GM12872 (cell line): ENCODE results near the gene TSPAN5.

ENCODE experiments used
- CTCF ChIP-seq: IDR thresholded peaks from 3 replicates; pipeline ENCODE4 v1.5.1; 2011; ENCODE audit warnings: low read depth, mild to moderate bottlenecking, low read length, moderate library complexity; ENCODE audit not compliant: insufficient read depth

Gene TSPAN5

GRCh38 chr4:98583265-98583664 lies 75.1 kb downstream of the TSPAN5 start:
- no peak for TF ChIP-seq CTCF

DNA sequence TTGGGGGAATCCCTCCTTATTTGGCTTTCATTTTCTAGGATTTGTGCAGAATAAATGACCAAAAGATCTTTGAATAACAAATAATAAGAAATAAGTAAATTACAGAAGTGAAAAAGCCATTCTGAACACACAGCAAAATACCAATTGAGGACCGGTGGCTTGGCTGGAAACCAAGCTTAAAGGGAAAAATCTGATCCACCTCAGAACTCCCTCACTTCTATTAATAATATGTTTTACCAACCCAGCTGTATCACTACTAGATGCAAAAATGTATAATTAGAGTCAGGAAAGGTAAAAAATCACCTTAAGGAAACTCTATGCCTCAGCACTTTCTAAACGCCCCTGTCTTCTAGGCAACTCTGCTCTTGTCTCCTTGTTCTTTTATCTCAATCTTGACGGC lies 77.3 kb downstream of the TSPAN5 start:
- TF ChIP-seq CTCF, result no peak

DNA sequence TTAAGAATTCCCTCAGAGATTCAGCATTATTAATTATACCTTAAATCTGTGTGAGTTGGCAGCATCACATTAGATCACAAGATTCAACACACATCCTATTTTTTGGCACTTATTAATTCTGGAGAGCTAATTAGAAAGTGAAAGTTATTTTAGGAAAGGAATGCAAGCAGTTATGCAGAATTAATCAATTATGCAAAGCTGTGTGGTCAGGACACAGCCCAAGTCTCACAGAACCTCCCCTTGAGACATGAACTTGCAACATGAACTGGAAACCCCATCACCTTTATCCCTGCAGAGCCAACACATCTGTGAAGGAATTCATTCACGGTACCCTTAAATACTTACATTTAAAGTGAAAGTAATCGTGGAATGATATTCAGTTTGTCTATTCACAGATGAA lies 80.5 kb downstream of the TSPAN5 start:
- TF ChIP-seq CTCF, result no peak

GRCh38 chr4:98574816-98575215 lies 83.6 kb downstream of the TSPAN5 start:
- TF ChIP-seq CTCF, result no peak

- no peak for TF ChIP-seq CTCF
Measured at GRCh38 chr4:98573791-98574190, 84.6 kb downstream of the TSPAN5 start.

DNA sequence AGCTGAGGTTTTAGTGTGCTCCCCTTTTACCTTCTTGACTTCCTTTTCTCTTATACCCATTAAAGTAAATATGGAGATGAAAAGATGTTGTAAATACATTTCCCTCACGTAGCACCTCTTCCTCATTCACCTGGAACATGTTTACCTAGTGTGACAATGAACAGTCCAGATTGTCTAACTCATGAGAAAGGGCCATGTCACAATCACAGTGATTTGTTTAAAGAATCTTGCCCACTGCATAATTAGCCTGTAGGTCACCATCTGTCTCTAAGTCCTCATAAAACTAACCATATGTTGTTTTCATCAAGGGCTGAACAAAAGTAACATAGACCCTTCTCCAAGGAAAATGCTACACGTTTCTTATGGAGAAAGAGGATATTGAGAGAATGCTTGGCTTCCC lies 85.7 kb downstream of the TSPAN5 start:
- no peak for TF ChIP-seq CTCF

GRCh38 chr4:98571161-98571786 lies 87.1 kb downstream of the TSPAN5 start:
- no peak for TF ChIP-seq CTCF
